H1 (cell line): Measurements from ENCODE around the gene BIN1.

ENCODE experiments used
- BCL11A ChIP-seq, 2 experiments: IDR thresholded peaks; one replicate each; pipeline ENCODE4 v1.6.1; 2011; ENCODE audit warnings: low read depth in 2 of 2, low read length in 2 of 2, mild to moderate bottlenecking in 2 of 2
- CEBPB ChIP-seq: IDR thresholded peaks from 2 replicates; pipeline ENCODE4 v1.6.1; 2012; ENCODE audit warnings: low read depth, low read length
- EZH2 ChIP-seq: fragments of 200-600 bp; sonication (generic); IDR thresholded peaks from 2 replicates; pipeline ENCODE4 v1.7.1; 2012; ENCODE audit warnings: low read depth, mild to moderate bottlenecking, moderate library complexity, low read length, inconsistent platforms; ENCODE audit not compliant: severe bottlenecking
- POLR2A ChIP-seq, 2 experiments: IDR thresholded peaks; 1 replicate in 1 of 2; 2 replicates in 1 of 2; pipeline ENCODE4 v1.6.1; 2011; ENCODE audit warnings: low read depth in 2 of 2, low read length in 2 of 2, mild to moderate bottlenecking in 2 of 2; ENCODE audit errors: control extremely low read depth in 1 of 2
- POLR2AphosphoS5 ChIP-seq: IDR thresholded peaks from 2 replicates; pipeline ENCODE4 v1.6.1; 2011; ENCODE audit warnings: low read depth, low read length
- RAD21 ChIP-seq, 2 experiments: IDR thresholded peaks in 1 of 2; conservative IDR thresholded peaks in 1 of 2; 2 replicates each; pipeline ENCODE4 v1.6.1; 2011; ENCODE audit warnings: low read depth in 2 of 2, low read length in 2 of 2, improper control_type of control experiment in 1 of 2, inconsistent platforms in 1 of 2, mild to moderate bottlenecking in 1 of 2, moderate library complexity in 1 of 2
- SIX5 ChIP-seq: IDR thresholded peaks from 2 replicates; pipeline ENCODE4 v1.6.1; 2011; ENCODE audit warnings: mild to moderate bottlenecking, low read depth, low read length
- TF ChIP-seq, protein P1 (sequence below), 3 experiments: IDR thresholded peaks; 1 replicate in 2 of 3; 2 replicates in 1 of 3; pipeline versions ENCODE4 v1.5.1 to v1.6.1; 2011; ENCODE audit warnings: low read length in 3 of 3, mild to moderate bottlenecking in 3 of 3, inconsistent platforms in 2 of 3, low read depth in 1 of 3, moderate library complexity in 1 of 3; ENCODE audit not compliant: insufficient read depth in 1 of 3; ENCODE audit errors: control extremely low read depth in 1 of 3
- TF ChIP-seq, protein P2 (sequence below): IDR thresholded peaks from 2 replicates; pipeline ENCODE4 v1.6.1; 2012; ENCODE audit warnings: inconsistent platforms

DNA sequence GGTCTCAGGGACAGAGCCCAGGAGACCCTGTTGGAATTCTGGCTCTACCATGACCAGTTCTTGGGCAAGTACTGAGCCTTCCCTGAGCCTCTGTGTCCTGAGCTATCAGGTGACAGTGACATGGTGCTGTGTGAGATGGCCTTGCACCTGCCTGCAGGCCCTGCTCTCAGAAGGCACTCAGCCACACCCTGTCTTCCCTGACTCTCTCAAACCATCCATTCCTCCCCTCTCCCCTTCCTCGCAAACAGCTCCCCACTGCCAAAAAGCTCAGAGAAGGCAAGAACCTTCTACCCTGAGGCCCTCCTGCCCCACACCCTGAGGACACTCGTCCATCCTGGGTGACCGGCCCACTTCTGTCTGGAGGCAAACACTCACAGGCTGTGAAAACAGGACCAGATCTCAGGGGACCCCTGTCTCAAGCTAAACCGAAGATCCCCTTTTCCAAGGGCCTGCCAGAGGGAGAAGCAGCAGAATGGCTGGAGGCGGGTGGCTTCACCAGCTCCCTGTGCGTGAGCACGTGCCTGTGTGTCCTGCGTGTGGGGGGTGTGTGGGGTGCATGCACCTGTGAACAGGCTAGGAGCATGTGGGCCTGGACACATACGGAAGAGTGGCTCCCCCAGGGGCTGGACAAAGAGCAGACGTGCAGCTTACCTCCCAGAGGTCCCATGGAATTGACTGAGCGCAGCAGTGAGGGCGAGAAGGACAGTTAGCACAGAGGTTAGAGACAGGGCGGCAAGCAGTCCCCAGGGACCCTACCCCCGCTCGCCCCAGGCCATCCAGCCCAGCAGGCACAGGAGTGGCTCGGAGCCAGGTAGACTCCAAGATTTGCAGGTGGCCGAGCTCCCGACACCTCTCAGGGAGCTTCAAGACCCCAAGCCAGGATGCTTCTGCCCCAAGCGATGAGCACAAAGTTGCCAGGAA lies 53.9 kb downstream of the BIN1 start:
- TF ChIP-seq, protein P1, sequence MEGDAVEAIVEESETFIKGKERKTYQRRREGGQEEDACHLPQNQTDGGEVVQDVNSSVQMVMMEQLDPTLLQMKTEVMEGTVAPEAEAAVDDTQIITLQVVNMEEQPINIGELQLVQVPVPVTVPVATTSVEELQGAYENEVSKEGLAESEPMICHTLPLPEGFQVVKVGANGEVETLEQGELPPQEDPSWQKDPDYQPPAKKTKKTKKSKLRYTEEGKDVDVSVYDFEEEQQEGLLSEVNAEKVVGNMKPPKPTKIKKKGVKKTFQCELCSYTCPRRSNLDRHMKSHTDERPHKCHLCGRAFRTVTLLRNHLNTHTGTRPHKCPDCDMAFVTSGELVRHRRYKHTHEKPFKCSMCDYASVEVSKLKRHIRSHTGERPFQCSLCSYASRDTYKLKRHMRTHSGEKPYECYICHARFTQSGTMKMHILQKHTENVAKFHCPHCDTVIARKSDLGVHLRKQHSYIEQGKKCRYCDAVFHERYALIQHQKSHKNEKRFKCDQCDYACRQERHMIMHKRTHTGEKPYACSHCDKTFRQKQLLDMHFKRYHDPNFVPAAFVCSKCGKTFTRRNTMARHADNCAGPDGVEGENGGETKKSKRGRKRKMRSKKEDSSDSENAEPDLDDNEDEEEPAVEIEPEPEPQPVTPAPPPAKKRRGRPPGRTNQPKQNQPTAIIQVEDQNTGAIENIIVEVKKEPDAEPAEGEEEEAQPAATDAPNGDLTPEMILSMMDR (IDR thresholded peaks at IDR 0.05; ENCODE audit: control extremely low read depth in 1 of 3, insufficient read depth in 1 of 3, low read depth in 1 of 3, low read length in 3 of 3), result no peak
- TF ChIP-seq RAD21 (IDR thresholded peaks at IDR 0.05 in 1 of 2, conservative IDR thresholded peaks at IDR 0.05 in 1 of 2; ENCODE audit: low read depth in 2 of 2, low read length in 2 of 2) (no peak), POLR2AphosphoS5 (no peak), POLR2A (IDR thresholded peaks at IDR 0.05; ENCODE audit: control extremely low read depth in 1 of 2, low read depth in 2 of 2, low read length in 2 of 2) (no peak), SIX5 (no peak), CEBPB (no peak), EZH2 (no peak), BCL11A (IDR thresholded peaks at IDR 0.05; ENCODE audit: low read depth in 2 of 2, low read length in 2 of 2) (no peak)
- TF ChIP-seq, protein P2, sequence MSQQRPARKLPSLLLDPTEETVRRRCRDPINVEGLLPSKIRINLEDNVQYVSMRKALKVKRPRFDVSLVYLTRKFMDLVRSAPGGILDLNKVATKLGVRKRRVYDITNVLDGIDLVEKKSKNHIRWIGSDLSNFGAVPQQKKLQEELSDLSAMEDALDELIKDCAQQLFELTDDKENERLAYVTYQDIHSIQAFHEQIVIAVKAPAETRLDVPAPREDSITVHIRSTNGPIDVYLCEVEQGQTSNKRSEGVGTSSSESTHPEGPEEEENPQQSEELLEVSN, result no peak
